Measurements from ENCODE around the gene MAP4K5.
"Not testable (repeated sequence)": the region's sequence is repeated elsewhere in the genome, so short reads cannot be mapped to it uniquely, and the experiment has no call there.

Gene MAP4K5

GRCh38 chr14:50523271-50524041 lies 8.9 kb downstream of the MAP4K5 start:
- no peak overlapping the region for H3K27ac ChIP-seq
- no peak for TF ChIP-seq CTCF (conservative IDR thresholded peaks at IDR 0.05)

GRCh38 chr14:50521912-50522341 lies 10.4 kb downstream of the MAP4K5 start:
- no peak overlapping the region for H3K27ac ChIP-seq
- no peak for TF ChIP-seq CTCF (conservative IDR thresholded peaks at IDR 0.05)

GRCh38 chr14:50520947-50521815 lies 11.2 kb downstream of the MAP4K5 start:
- H3K27ac ChIP-seq, result no peak overlapping the region
- TF ChIP-seq CTCF (conservative IDR thresholded peaks at IDR 0.05), result no peak

GRCh38 chr14:50516091-50516490 lies 16.3 kb downstream of the MAP4K5 start:
- no peak for TF ChIP-seq CTCF (conservative IDR thresholded peaks at IDR 0.05)
- no peak overlapping the region for H3K27ac ChIP-seq

- no peak overlapping the region for H3K27ac ChIP-seq
- TF ChIP-seq CTCF (conservative IDR thresholded peaks at IDR 0.05), result no peak
Measured at GRCh38 chr14:50512463-50512862, 19.9 kb downstream of the MAP4K5 start.

GRCh38 chr14:50510157-50510556 lies 22.2 kb downstream of the MAP4K5 start:
- no peak overlapping the region for H3K27ac ChIP-seq
- no peak for TF ChIP-seq CTCF (conservative IDR thresholded peaks at IDR 0.05)

GRCh38 chr14:50507078-50507477 lies 25.3 kb downstream of the MAP4K5 start:
- not testable (repeated sequence) for H3K27ac ChIP-seq
